Sigmoid colon (tissue), 4 donors: ENCODE results near the gene HEPACAM2.

Experiments
- CTCF ChIP-seq, 4 experiments: fragments of 450-650 bp in 3 of 4; fragments of 200-600 bp in 1 of 4; IDR thresholded peaks; one replicate each; pipeline ENCODE4 v1.5.1; 2016 to 2019; ENCODE audit warnings: antibody characterized with exemption in 4 of 4, mild to moderate bottlenecking in 3 of 4, moderate library complexity in 2 of 4
- POLR2A ChIP-seq, 2 donors: fragments of 450-650 bp; IDR thresholded peaks; one replicate each; pipeline ENCODE4 v1.6.1; 2016; ENCODE audit warnings: antibody characterized with exemption in 2 of 2, mild to moderate bottlenecking in 2 of 2, moderate library complexity in 2 of 2
- POLR2AphosphoS5 ChIP-seq, 4 donors: sonication (generic); formaldehyde crosslinking; IDR thresholded peaks; one replicate each; pipeline ENCODE4 v1.6.1; 2017; ENCODE audit warnings: antibody characterized with exemption in 4 of 4

DNA sequence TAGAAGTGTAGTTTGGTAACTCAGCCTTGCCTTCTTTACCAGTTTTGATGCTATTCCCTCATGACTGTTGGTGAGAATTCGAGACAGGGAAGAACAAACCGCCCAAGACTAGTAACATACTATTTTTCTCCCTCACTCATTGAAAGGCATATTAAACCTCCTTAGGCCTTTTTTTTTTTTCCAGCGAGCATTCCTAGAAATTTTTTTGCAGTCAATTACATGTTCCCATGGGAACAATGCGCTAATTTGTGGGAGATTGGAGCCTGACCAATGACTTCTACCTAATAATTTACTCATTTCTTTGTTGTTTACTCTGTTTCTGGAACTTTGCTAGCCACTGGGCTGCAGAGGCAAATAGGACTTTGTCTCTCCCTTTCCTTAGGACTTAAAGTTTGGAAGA lies 11.9 kb upstream of the HEPACAM2 start:
- TF ChIP-seq CTCF (IDR thresholded peaks at IDR 0.05) (no peak), POLR2AphosphoS5 (IDR thresholded peaks at IDR 0.05) (no peak), POLR2A (IDR thresholded peaks at IDR 0.05) (no peak)
